Common myeloid progenitor, CD34-positive (primary cell): ENCODE results near the gene SDHB. TPM values are rescaled to one million over a fixed set of nuclear protein-coding genes. Genes with fewer than 3 reads are reported as not detected.
A peak's percentile ranks its signal among the peaks of the same experiment; 100 is the strongest.

Experiments used
- CTCF ChIA-PET: fragments of 350-600 bp; sonication (Branson Sonifier 250); formaldehyde crosslinking; loops from one replicate; lab custom pipeline; 2021; ENCODE audit warnings: antibody characterized with exemption; lab: Charles Lee
- POLR2A ChIA-PET: fragments of 350-600 bp; sonication (Branson Sonifier 250); formaldehyde crosslinking; loops from one replicate; lab custom pipeline; 2021; ENCODE audit warnings: antibody characterized with exemption; lab: Charles Lee
- DNase-seq, 3 donors: peaks; one replicate each; pipeline versions ENCODE4 v3.0.0 to v3.0.0-alpha.2; 2013
- H3K27ac ChIP-seq, 2 experiments: 1 replicate in 1 of 2; 2 replicates in 1 of 2; pipeline ENCODE4 v1.7.0; 2013; ENCODE audit warnings: inconsistent platforms in 2 of 2, low read length in 2 of 2, mild to moderate bottlenecking in 2 of 2, low read depth in 1 of 2, moderate library complexity in 1 of 2; ENCODE audit not compliant: severe bottlenecking in 2 of 2, insufficient read depth in 1 of 2, poor library complexity in 1 of 2
- H3K27me3 ChIP-seq, 5 experiments: replicated peaks in 2 of 5; 1 replicate in 3 of 5; 2 replicates in 2 of 5; pipeline versions ENCODE4 v1.6.1 to v1.7.0; 2013; ENCODE audit warnings: low read length in 4 of 5, mild to moderate bottlenecking in 2 of 5, moderate library complexity in 2 of 5, inconsistent platforms in 1 of 5; ENCODE audit not compliant: insufficient read depth in 5 of 5, control insufficient read depth in 4 of 5
- H3K36me3 ChIP-seq, 4 experiments: 1 replicate in 2 of 4; 2 replicates in 2 of 4; pipeline versions ENCODE4 v1.6.1 to v1.7.0; 2013; ENCODE audit warnings: low read length in 3 of 4, control low read depth in 1 of 4, mild to moderate bottlenecking in 1 of 4; ENCODE audit not compliant: control insufficient read depth in 4 of 4, insufficient read depth in 4 of 4
- H3K4me1 ChIP-seq, 4 experiments: 1 replicate in 3 of 4; 2 replicates in 1 of 4; pipeline versions ENCODE4 v1.6.1 to v1.7.1; 2013; ENCODE audit warnings: low read length in 3 of 4, mild to moderate bottlenecking in 3 of 4, control low read depth in 1 of 4, inconsistent platforms in 1 of 4, moderate library complexity in 1 of 4; ENCODE audit not compliant: control insufficient read depth in 4 of 4, insufficient read depth in 4 of 4; ENCODE audit errors: control extremely low read depth in 1 of 4
- H3K4me3 ChIP-seq, 7 experiments: 1 replicate in 4 of 7; 2 replicates in 3 of 7; pipeline versions ENCODE4 v1.5.1 to v1.7.0; 2013; ENCODE audit warnings: mild to moderate bottlenecking in 7 of 7, low read length in 6 of 7, moderate library complexity in 6 of 7, inconsistent platforms in 2 of 7, low read depth in 2 of 7, control low read depth in 1 of 7; ENCODE audit not compliant: insufficient read depth in 4 of 7, control insufficient read depth in 1 of 7; ENCODE audit errors: extremely low read depth in 1 of 7
- H3K9me3 ChIP-seq, 5 experiments: 1 replicate in 4 of 5; 2 replicates in 1 of 5; pipeline versions ENCODE4 v1.6.1 to v1.7.1; 2013; ENCODE audit warnings: low read length in 4 of 5, mild to moderate bottlenecking in 2 of 5, inconsistent platforms in 1 of 5, low read depth in 1 of 5, moderate library complexity in 1 of 5; ENCODE audit not compliant: control insufficient read depth in 4 of 5, insufficient read depth in 2 of 5; ENCODE audit errors: control extremely low read depth in 1 of 5
- WGBS: methylation state at CpG from one replicate; pipeline ENCODE4 v1.1.5; 2013; ENCODE audit not compliant: insufficient coverage; 5-methylcytosine and 5-hydroxymethylcytosine counted together
- polyA plus RNA-seq: library from polyadenylated mRNA; unstranded; fragments of 120-200 nt; gene quantifications from one replicate; pipeline ENCODE4 v1.2.1, GENCODE V29; 2013

Gene SDHB
- polyA plus RNA-seq, result 53.7 TPM

- Histone ChIP-seq H3K27me3 (no peaks in the 10 kb centered on the region), H3K36me3 (peaks cover 0 to 15% (median 12%) of the 10 kb centered on the region in 4 experiments), H3K4me3 (peak within 1 kb of the TSS; percentile 78 to 100 (median 95)), H3K27ac (peak within 1 kb of the TSS; percentile 73 to 88), H3K4me1 (peaks cover 7 to 15% (median 13%) of the 10 kb centered on the region in 4 experiments), H3K9me3 (no peaks in the 10 kb centered on the region)
- DNase-seq, result peak; percentile 97 to 98 (median 98)
- CTCF ChIA-PET, result interaction anchor here (0.6 kb wide), 1 partner anchor 254 kb away, joined by 3 read pairs; the partner anchor contains the start of gene PADI4
- under 1% methylated on average over 37 of the region's 44 CpGs for WGBS
- POLR2A ChIA-PET, result interaction anchor here (0.6 to 0.7 kb wide), 2 partner anchors 55 to 87 kb away, joined by 3 read pairs; no protein-coding TSS in a partner anchor
Observed at GRCh38 chr1:17053685-17054410, at the start of gene SDHB. Gene SDHB (minus strand): TSS chr1:17054032. CDS start chr1:17054019, 13 bp downstream.

DNA sequence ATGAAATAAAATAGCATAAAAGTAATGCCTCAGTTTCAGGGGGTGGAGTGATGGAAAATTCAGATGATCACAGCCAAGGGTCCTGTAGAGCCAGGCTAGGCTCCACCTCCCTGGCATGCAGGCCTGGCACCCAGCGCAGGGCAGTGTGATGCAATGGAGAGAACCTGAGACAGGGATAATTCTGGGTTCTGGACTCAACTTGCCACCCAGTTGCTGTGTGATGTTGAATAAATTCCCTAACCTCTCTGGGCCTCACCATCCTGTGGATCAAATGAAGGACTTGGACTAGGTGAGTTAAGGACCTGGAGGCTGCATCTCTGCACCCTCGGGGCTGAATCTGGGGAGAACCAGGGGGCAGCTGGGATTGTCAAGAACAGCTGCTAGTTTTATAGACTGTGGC, 48.4 kb upstream of the SDHB start:
- POLR2A ChIA-PET, result no interaction called here
- WGBS, result 100% methylated on average over 1 of the region's 2 CpGs
- H3K27ac ChIP-seq, result no peak overlapping the region
- no peaks in the 10 kb centered on the region for H3K9me3 ChIP-seq
- H3K4me1 ChIP-seq, result peaks cover 0 to 25% (median 3%) of the 10 kb centered on the region in 4 experiments
- no peaks in the 10 kb centered on the region for H3K36me3 ChIP-seq
- DNase-seq, result no peak
- H3K4me3 ChIP-seq, result no peak overlapping the region
- CTCF ChIA-PET, result no interaction called here
- no peaks in the 10 kb centered on the region for H3K27me3 ChIP-seq

DNA sequence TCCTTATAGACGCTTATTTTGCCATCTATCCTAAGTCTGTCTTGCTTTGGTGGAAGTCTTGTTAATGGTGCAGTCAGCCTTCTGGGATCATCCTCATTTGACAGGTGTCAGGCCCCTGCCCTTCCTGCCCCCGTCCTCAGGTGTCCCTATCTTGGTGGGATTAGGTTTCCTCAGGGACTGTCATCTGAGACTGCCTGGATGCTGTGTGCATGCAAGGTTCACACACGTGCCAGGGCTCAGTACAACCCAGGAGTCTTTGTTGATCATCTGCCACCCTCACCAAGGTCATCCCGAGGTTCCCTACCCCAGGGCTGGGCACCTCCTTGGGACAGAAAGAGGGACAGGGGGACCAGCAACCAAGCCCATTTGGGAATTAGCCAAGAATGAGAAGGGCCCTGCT, 47.4 kb upstream of the SDHB start:
- POLR2A ChIA-PET, result no interaction called here
- whole genome bisulfite sequencing, result 100% methylated on average over 4 of the region's 4 CpGs

DNA sequence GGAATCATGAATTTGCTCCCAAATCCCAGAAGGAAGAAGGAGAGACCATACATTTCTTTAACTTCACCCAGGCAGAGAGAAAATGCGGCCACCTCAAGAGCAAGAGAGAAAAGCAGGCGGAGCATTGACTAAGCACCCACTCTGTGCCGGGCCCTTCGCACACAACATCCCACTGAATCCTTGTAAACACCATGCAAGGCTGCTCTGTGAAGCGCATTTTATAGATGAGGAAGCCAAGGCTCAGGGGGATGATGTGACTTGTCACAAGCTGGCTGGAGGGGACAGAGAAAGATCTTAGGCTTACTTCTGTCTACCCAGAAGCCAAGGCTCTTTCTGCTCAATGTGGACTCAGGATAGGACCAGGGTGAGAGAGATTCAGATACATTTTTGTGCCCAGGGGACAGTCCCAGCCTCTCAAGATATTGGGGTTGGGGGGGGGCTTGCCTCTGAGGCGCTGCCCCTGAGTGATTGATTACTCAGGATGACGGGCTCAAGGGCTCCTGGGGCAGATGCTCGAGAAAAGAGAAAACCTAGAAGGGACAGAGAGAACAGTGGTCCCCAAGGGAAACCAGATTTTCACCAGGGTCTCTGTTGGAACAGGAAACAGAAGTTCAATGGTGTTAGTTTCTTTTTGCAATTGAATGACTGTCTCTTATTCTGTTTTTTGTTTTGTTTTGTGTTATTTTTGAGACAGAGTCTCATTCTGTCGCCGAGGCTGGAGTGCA, 45.9 kb upstream of the SDHB start:
- POLR2A ChIA-PET, result no interaction called here
- CTCF ChIA-PET, result no interaction called here
- H3K9me3 ChIP-seq, result no peaks in the 10 kb centered on the region
- no peak overlapping the region for H3K4me3 ChIP-seq
- H3K36me3 ChIP-seq, result no peaks in the 10 kb centered on the region
- peaks cover 2 to 25% (median 3%) of the 10 kb centered on the region in 4 experiments for H3K4me1 ChIP-seq
- no peak overlapping the region for H3K27ac ChIP-seq
- peak in 1 of 3 donors; percentile 41 for DNase-seq
- no peaks in the 10 kb centered on the region for H3K27me3 ChIP-seq
- WGBS, result 15% methylated on average over 2 of the region's 10 CpGs

More for the DNA sequence above, 47.4 kb upstream of the SDHB start:
- Histone ChIP-seq H3K27ac (no peak overlapping the region), H3K27me3 (no peaks in the 10 kb centered on the region), H3K36me3 (no peaks in the 10 kb centered on the region), H3K4me3 (no peak overlapping the region), H3K9me3 (no peaks in the 10 kb centered on the region), H3K4me1 (peaks cover 2 to 25% (median 3%) of the 10 kb centered on the region in 4 experiments)
- no peak for DNase-seq
- CTCF ChIA-PET, result no interaction called here

DNA sequence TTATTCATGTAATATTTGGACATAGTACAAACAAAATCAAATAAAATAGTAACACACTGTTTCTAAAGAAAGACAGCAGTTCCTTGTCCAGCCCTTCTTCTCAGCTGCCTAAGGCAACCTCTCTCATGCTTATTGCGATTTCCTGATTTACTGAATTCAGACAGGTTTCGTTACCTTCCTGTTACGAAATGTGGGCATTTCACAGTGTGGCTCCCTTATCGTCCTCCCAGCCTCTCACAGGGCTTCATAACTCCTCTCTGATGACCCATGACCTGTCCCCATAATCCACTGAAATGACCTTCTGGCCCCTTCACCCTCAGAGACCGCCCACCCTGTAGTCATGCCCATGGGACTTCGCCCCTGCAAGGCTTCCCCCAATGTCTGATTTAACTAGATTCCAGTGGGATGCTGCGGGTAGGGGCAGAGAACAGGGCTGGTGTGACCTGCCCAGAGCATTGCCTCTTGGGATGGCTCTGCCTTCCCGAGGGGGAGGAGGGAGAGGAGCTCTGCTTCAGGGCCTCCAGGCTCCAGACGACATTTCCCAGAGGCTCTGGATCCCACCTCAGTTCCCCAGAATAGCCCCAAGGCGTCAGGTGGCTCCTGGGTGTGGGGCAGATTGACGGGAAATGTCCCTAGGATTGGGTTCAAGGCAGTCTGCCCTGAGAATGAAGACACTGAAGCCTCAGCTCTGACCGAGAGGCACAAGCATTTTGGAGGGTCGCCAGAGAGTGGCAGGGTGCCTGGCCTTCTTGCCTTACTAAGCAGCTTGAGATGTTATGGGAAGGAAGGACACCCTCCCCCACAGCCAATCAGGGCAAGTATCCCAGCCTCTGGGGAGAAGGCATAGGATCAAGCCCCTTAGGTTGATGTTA, 44.9 kb upstream of the SDHB start:
- Histone ChIP-seq H3K4me3 (no peak overlapping the region), H3K4me1 (peaks cover 2 to 25% (median 3%) of the 10 kb centered on the region in 4 experiments), H3K27ac (no peak overlapping the region), H3K36me3 (no peaks in the 10 kb centered on the region), H3K9me3 (no peaks in the 10 kb centered on the region), H3K27me3 (no peaks in the 10 kb centered on the region)
- POLR2A ChIA-PET, result no interaction called here
- CTCF ChIA-PET, result no interaction called here
- WGBS, result 62% methylated on average over 8 of the region's 13 CpGs
- peak in 2 of 3 donors; percentile 30 to 35 for DNase-seq

GRCh38 chr1:17097787-17098186, 44.0 kb upstream of the SDHB start:
- Histone ChIP-seq H3K27me3 (no peaks in the 10 kb centered on the region), H3K4me3 (no peak overlapping the region), H3K27ac (no peak overlapping the region), H3K9me3 (no peaks in the 10 kb centered on the region), H3K4me1 (peaks cover 2 to 25% (median 3%) of the 10 kb centered on the region in 4 experiments), H3K36me3 (no peaks in the 10 kb centered on the region)
- 61% methylated on average over 13 of the region's 14 CpGs for WGBS
- POLR2A ChIA-PET, result no interaction called here
- CTCF ChIA-PET, result no interaction called here
- DNase-seq, result no peak
